BJ (cell line): ENCODE data around the gene LIMS1. TPM values are rescaled to one million over a fixed set of nuclear protein-coding genes. Genes with fewer than 3 reads are reported as not detected.

Source experiments
- CTCF ChIA-PET: fragments of 350-600 bp; formaldehyde crosslinking; extraction: SDS; loops from one replicate; lab custom pipeline; 2021; ENCODE audit warnings: antibody characterized with exemption, inconsistent platforms; lab: Yijun Ruan, JAX
- POLR2A ChIA-PET: fragments of 300-600 bp; sonication (Branson Sonifier 250); formaldehyde crosslinking; extraction: SDS; loops from one replicate; lab custom pipeline; 2021; ENCODE audit warnings: antibody characterized with exemption; lab: Charles Lee
- DNase-seq: peaks from one replicate; pipeline ENCODE4 v3.0.0-alpha.2; 2011; ENCODE audit warnings: low read depth
- H3K27me3 ChIP-seq: 2 replicates; pipeline ENCODE4 v1.6.0; 2011; ENCODE audit warnings: low read length; ENCODE audit not compliant: control insufficient read depth, insufficient read depth
- H3K36me3 ChIP-seq: 2 replicates; pipeline ENCODE4 v1.5.1; 2011; ENCODE audit warnings: low read length; ENCODE audit not compliant: control insufficient read depth, insufficient read depth
- H3K4me3 ChIP-seq: 2 replicates; pipeline ENCODE4 v1.5.1; 2011; ENCODE audit warnings: low read depth, mild to moderate bottlenecking, control low read depth, low read length
- polyA plus RNA-seq: library from polyadenylated mRNA; depleted of rRNA; stranded (reverse); fragments of >200 nt; gene quantifications from 2 replicates; pipeline ENCODE4 v1.2.3, GENCODE V29; 2011
- TF ChIP-seq, protein P1 (sequence below): IDR thresholded peaks from 2 replicates; pipeline ENCODE4 v1.5.1; 2011; ENCODE audit warnings: low read depth, mild to moderate bottlenecking, control low read depth, inconsistent platforms, low read length, moderate library complexity; ENCODE audit not compliant: insufficient read depth

LIMS1 gene
- polyA plus RNA-seq, 1 experiment: 103 TPM

DNA sequence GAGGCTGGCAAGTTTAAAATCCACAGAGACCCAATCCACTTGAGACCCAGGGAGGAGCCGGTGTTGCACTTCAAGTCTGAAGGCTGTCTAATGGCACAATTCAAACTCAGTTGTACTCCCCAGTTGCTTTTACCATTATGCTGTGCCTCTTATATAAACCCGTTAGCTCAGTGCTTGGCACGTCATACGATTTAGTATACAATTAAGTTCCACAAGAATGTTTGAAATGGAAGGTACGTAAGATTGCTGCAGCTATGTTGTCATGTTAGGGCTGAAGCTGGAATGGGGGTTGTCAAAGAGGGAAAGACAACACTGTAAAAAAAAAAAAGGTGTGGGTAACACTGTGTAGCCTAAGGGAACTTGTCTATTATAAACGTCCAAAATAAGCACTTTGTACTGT, 30.2 kb downstream of the LIMS1 start:
- POLR2A ChIA-PET: no interaction called here
- no peaks in the 10 kb centered on the region for H3K27me3 ChIP-seq
- no peak for DNase-seq
- H3K36me3 ChIP-seq: no peaks in the 10 kb centered on the region
- TF ChIP-seq, protein P1, sequence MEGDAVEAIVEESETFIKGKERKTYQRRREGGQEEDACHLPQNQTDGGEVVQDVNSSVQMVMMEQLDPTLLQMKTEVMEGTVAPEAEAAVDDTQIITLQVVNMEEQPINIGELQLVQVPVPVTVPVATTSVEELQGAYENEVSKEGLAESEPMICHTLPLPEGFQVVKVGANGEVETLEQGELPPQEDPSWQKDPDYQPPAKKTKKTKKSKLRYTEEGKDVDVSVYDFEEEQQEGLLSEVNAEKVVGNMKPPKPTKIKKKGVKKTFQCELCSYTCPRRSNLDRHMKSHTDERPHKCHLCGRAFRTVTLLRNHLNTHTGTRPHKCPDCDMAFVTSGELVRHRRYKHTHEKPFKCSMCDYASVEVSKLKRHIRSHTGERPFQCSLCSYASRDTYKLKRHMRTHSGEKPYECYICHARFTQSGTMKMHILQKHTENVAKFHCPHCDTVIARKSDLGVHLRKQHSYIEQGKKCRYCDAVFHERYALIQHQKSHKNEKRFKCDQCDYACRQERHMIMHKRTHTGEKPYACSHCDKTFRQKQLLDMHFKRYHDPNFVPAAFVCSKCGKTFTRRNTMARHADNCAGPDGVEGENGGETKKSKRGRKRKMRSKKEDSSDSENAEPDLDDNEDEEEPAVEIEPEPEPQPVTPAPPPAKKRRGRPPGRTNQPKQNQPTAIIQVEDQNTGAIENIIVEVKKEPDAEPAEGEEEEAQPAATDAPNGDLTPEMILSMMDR: no peak
- no peak overlapping the region for H3K4me3 ChIP-seq
- CTCF ChIA-PET: interaction anchor here (1.1 kb wide), 1 partner anchor 161 kb away, joined by 3 read pairs; no protein-coding TSS in a partner anchor

DNA sequence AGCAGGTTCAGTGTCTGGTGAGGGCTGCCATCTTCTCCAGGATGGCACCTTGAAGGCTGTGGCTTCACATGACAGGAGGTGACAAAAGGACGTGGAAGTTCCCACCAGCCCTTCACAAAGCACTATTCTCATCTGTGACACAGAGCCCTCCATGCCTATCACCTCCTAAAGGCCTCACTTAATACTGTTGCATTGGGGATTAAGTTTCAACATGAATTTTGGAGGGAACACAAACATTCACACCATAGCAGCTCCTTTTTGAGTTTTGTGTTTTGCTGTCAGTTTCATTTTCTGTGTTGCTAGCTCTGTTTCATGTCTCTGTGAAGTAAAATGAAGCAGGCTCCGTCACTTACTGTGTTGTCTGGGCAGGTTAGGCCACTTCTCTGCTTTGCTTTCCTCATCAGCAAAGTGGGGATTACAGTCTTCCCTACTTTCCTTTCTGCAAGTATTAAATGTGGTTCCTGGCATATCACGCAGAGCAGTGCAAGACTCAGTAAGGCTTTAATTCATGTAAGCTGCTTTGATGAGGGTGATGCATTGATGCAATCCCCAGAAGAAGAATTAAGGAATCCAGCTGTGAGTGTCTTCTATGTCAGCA, 31.6 kb downstream of the LIMS1 start:
- DNase-seq: no peak
- TF ChIP-seq, protein P1: no peak
- ChIA-PET CTCF (interaction anchor here (1.7 kb wide), 1 partner anchor 19 kb away, joined by 3 read pairs; no protein-coding TSS in a partner anchor), POLR2A (no interaction called here)
- H3K4me3 ChIP-seq: no peak overlapping the region
- no peaks in the 10 kb centered on the region for H3K36me3 ChIP-seq
- no peaks in the 10 kb centered on the region for H3K27me3 ChIP-seq

DNA sequence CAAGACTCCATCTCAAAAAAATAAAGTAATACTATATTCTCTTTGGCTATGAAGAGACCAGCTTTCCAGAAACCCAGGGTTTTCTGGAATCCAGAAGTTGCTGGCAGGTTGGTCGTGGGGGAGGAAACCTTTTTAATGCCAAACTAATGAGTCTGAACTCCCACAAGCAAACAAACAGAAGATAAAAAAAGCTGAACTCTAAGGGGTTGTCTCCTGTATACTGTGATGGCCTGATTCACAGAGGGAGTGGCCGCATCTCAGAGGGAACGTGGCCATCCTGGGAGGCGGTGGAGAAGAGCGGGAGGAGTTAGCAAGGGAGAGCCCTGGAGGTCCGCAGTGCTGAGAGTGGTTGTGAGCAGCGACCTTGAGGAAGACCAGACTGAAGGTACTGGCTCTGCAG, 36.1 kb downstream of the LIMS1 start:
- Histone ChIP-seq H3K4me3 (no peak overlapping the region), H3K36me3 (no peaks in the 10 kb centered on the region), H3K27me3 (no peaks in the 10 kb centered on the region)
- TF ChIP-seq, protein P1: no peak
- POLR2A ChIA-PET: no interaction called here
- DNase-seq: no peak
- CTCF ChIA-PET: no interaction called here

DNA sequence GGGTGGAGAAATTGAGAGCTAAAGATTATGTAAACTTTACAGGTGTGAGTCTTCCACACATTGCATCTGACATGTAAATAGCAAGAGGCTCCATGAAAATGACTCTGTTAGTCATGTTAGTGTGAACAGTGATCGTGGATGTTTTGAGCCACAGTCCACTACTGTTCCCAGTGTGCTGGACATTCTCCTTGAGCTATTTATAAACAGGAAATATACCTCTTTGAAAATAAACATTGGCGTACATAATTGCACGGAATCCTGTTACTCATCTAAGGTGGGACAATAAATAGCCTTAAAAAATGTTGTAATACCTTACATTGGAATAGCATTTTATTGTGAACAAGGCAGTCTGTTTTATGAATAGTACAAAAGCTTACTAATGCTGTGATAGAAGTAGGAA, 37.0 kb downstream of the LIMS1 start:
- ChIA-PET POLR2A (no interaction called here), CTCF (interaction anchor here (1.1 to 1.6 kb wide), 2 partner anchors 13 to 65 kb away, joined by 7 read pairs; no protein-coding TSS in a partner anchor)
- H3K36me3 ChIP-seq: no peaks in the 10 kb centered on the region
- H3K4me3 ChIP-seq: no peak overlapping the region
- no peaks in the 10 kb centered on the region for H3K27me3 ChIP-seq
- DNase-seq: no peak
- TF ChIP-seq, protein P1: no peak

DNA sequence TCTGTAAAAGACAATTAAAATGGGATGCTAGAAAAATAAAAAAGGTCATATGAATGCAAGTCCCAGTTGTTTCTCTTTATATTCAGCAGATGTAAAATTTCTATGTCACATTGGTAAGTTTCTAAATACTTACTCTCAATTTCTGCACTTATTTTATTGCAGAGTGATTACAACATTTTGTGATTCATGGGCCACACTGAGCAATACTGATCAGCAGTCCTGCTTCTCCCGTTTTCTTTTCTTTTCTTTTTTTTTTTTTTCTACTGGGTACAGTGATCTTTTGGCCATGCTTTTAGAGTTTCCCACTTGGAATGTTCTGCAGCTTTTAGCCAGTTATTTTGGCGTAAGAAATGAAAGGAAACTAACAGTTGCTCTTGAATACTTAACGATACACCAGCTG, 38.8 kb downstream of the LIMS1 start:
- ChIA-PET POLR2A (no interaction called here), CTCF (interaction anchor here (0.7 kb wide), 1 partner anchor 404 kb away, joined by 3 read pairs; no protein-coding TSS in a partner anchor)
- TF ChIP-seq, protein P1: no peak
- no peaks in the 10 kb centered on the region for H3K36me3 ChIP-seq
- DNase-seq: peak; percentile 71
- H3K27me3 ChIP-seq: no peaks in the 10 kb centered on the region
- no peak overlapping the region for H3K4me3 ChIP-seq
